ENCODE data around the gene SOCS2. TPM values are rescaled to one million over a fixed set of nuclear protein-coding genes. Genes with fewer than 3 reads are reported as not detected.

Gene SOCS2
- total RNA-seq, 1 experiment from 2014 or later: 57.2 TPM

GRCh38 chr12:93581370-93581769, 8.9 kb downstream of the SOCS2 start:
- Mint-ChIP-seq H3K36me3 (ENCODE audit: insufficient read depth in 1 of 3, low read depth in 3 of 3) (peaks cover 11 to 24% (median 18%) of the 10 kb centered on the region in 3 experiments; a peak in 6 of 7 replicates), H3K4me1 (peaks cover 73 to 74% of the 10 kb centered on the region in 2 experiments), H3K27me3 (ENCODE audit: low read depth) (no peaks in the 10 kb centered on the region), H3K27ac (no peak overlapping the region), H3K9me3 (no peaks in the 10 kb centered on the region), H3K4me3 (no peak overlapping the region)
- no peaks in the 10 kb centered on the region for H3K27me3 ChIP-seq (ENCODE audit: insufficient read depth, low read length)
- H3K4ac ChIP-seq (ENCODE audit: low read depth, low read length): no peak overlapping the region
- H3K18ac ChIP-seq (ENCODE audit: insufficient read length, low read depth, low read length): no peak overlapping the region
- no CpG with 5 or more reads among the region's 2 CpGs for WGBS (ENCODE audit: extremely low coverage, insufficient read length, low lambda C conversion rate)
- no peak overlapping the region for H3K9ac ChIP-seq (ENCODE audit: extremely low read depth, insufficient read length, low read length)
- no peak overlapping the region for H3T11ph ChIP-seq (ENCODE audit: low read length)
- no peak overlapping the region for H3K23ac ChIP-seq (ENCODE audit: insufficient read length, low read depth, low read length)
- H4K5ac ChIP-seq (ENCODE audit: insufficient read length, low read depth, low read length): no peak overlapping the region
- no peak overlapping the region for H3K27ac ChIP-seq (ENCODE audit: insufficient read length, low read depth, low read length)
- H4K91ac ChIP-seq (ENCODE audit: insufficient read length, low read depth, low read length): no peak overlapping the region
- no peaks in the 10 kb centered on the region for H3K79me2 ChIP-seq (ENCODE audit: insufficient read depth, low read length)
- no peak overlapping the region for H2BK5ac ChIP-seq (ENCODE audit: insufficient read length, low read length)
- no peak overlapping the region for H3K14ac ChIP-seq (ENCODE audit: insufficient read depth, low read length)
- no peak for DNase-seq
- H3K79me1 ChIP-seq (ENCODE audit: insufficient read depth, low read depth, low read length, poor library complexity, severe bottlenecking): no peaks in the 10 kb centered on the region
- H3K9me3 ChIP-seq (ENCODE audit: control insufficient read depth, low read depth, low read length): no peaks in the 10 kb centered on the region
- no peak overlapping the region for H3K4me2 ChIP-seq (ENCODE audit: insufficient read depth, insufficient read length, low read length)
- no peak overlapping the region for H2BK12ac ChIP-seq (ENCODE audit: insufficient read length, low read depth, low read length)
- no peak overlapping the region for H2BK120ac ChIP-seq (ENCODE audit: low read depth, low read length, poor library complexity, severe bottlenecking)
- no peak overlapping the region for H2AFZ ChIP-seq (ENCODE audit: low read length)
- H3K4me1 ChIP-seq (ENCODE audit: insufficient read depth, low read length): peaks cover 4% of the 10 kb centered on the region; the same call in 1 of the 2 replicates
- H2BK15ac ChIP-seq (ENCODE audit: low read depth, low read length): no peak overlapping the region
- H4K20me1 ChIP-seq (ENCODE audit: control insufficient read depth, insufficient read depth, insufficient read length): no peaks in the 10 kb centered on the region
- H2BK20ac ChIP-seq (ENCODE audit: low read depth, low read length, poor library complexity, severe bottlenecking): no peak overlapping the region
- no peaks in the 10 kb centered on the region for H3K23me2 ChIP-seq (ENCODE audit: insufficient read length, low read depth, low read length, poor library complexity, severe bottlenecking)
- H3K56ac ChIP-seq (ENCODE audit: insufficient read length, low read depth, low read length): no peak overlapping the region
- no peak for TF ChIP-seq CTCF (conservative IDR thresholded peaks at IDR 0.05)
- no peak overlapping the region for H2AK5ac ChIP-seq (ENCODE audit: insufficient read length, low read length)
- no peak overlapping the region for H4K8ac ChIP-seq (replicated peaks; ENCODE audit: insufficient read length, low read depth, low read length)

Data from H9 (cell line).